GM19328 (cell line): Measurements from ENCODE around the gene RIPPLY2.
"Not testable (repeated sequence)": the region's sequence is repeated elsewhere in the genome, so short reads cannot be mapped to it uniquely, and the experiment has no call there.

Experiments used
- ATAC-seq: cut with Tn5 transposase; IDR thresholded peaks from one replicate; pipeline ENCODE4 v1.9.1; 2021; ENCODE audit warnings: mild to moderate bottlenecking, moderate library complexity; ENCODE audit not compliant: unreplicated experiment

The RIPPLY2 gene

DNA sequence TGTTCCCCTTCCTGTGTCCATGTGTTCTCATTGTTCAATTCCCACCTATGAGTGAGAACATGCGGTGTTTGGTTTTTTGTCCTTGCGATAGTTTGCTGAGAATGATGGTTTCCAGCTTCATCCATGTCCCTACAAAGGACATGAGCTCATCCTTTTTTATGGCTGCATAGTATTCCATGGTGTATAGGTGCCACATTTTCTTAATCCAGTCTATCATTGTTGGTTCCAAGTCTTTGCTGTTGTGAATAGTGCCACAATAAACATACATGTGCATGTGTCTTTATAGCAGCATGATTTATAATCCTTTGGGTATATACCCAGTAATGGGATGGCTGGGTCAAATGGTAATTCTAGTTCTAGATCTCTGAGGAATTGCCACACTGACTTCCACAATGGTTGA lies 43.9 kb downstream of the RIPPLY2 start:
- not testable (repeated sequence) for ATAC-seq

DNA sequence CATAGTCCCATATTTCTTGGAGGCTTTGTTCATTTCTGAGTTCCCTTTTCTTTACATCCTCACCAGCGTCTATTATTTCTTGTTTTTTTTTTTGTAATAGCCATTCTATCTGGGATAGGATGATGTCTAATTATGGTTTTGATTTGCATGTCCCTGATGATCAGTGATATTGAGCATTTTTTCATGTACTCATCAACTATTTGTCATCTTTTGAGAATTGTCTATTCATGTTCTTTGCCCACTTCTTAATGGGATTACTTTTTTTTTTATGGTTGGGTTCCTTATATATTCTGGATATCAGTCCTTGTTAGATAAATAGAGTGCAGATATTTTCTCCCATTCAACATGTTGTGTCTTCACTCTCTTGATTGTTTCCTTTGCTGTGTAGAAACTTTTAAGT lies 48.5 kb downstream of the RIPPLY2 start:
- ATAC-seq = no peak

DNA sequence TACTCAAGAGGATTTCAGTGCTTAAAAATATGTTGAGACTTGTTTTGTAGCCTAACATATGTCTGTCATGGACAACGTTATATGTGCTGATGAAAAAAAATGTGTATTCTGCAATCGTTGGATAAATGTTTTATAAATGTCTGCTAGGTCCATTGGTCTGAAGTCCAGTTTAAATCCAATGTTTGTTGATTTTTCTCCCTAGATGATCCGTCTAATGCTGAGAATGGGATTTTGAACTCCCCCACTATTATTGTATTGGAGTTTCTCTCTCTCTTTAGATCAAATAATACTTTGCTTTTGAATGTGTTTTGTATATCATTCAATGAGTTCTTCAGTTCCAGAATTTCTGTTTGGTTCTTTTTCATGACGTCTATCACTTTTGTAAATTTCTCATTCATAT lies 51.2 kb downstream of the RIPPLY2 start:
- no peak for ATAC-seq

DNA sequence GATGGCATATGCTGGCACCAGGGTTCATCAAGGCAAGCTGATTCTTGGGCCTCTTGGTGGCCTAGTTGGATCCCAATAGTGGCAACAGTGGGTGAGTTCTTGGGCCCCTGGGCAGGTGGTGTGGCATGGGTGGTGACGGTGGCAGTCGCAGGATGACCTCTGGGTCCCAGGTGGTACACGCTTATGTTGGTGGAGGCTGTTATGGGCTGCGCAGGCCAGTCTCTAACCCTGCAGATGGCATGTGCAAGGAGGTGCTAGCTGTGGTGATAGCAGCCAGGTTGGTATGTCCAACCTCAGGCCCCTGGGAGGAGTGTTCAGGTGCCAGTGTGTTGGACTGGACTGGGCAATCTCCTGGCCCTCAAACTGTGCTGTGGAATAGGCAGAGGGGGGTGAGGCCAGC lies 52.5 kb downstream of the RIPPLY2 start:
- ATAC-seq = no peak
